22Rv1 (cell line): ENCODE results near the gene RNF126.
A peak's percentile ranks its signal among the peaks of the same experiment; 100 is the strongest.
"Not testable (repeated sequence)": the region's sequence is repeated elsewhere in the genome, so short reads cannot be mapped to it uniquely, and the experiment has no call there.

Experiments used
- H3K27ac ChIP-seq: fragments of 450-650 bp; 2 replicates; pipeline ENCODE4 v1.5.1; 2017
- CTCF ChIP-seq: fragments of 450-650 bp; IDR thresholded peaks from 2 replicates; pipeline ENCODE4 v1.5.1; 2017; ENCODE audit warnings: mild to moderate bottlenecking
- ZFX ChIP-seq: fragments of 450-650 bp; IDR thresholded peaks from 2 replicates; pipeline ENCODE4 v1.6.1; 2017; ENCODE audit warnings: antibody characterized with exemption, borderline replicate concordance

RNF126 gene

DNA sequence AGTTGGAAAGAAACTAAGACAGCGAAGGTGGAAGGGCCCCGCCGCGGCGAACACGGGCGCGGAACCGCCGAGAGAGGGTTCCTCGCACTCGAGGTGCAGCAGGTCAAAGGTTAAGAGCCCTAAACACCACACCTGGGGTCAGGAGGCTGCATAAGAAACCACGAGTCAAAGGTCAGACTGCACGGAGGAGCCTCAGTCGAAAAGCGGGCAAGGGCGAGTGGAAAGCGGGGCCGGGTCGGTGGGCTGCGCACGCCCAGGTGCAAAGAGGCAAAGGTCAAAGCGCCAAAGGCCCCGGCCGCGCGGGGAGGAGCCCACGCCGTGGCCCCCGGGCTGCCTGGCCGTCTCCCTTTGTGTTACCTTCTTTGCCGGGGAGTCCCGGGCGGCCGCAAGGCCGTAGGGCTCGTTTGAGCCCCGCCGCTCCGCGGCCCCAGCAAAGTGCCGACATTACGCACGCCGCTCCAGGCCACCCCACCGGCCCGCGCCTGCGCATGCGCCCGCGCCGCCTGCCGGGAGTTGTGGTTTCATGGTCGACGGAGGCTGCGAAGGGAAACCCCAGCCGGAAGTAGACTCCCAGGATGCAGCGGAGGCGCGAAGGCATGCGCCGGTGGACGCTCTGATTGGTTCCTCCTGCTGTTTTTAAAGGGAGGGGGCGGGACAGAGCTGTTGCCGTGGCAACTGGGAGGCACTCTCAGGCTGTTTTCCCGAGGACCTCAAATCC is 29.8 kb downstream of the RNF126 start, which contains the start of gene POLRMT:
Gene POLRMT (minus strand): TSS at position 470 of the 718 bp plus-strand sequence. CDS start 25 bp downstream, at position 445.
- no peak for TF ChIP-seq CTCF
- TF ChIP-seq ZFX, result no peak
- peak within 1 kb of the TSS; percentile 79 for H3K27ac ChIP-seq

DNA sequence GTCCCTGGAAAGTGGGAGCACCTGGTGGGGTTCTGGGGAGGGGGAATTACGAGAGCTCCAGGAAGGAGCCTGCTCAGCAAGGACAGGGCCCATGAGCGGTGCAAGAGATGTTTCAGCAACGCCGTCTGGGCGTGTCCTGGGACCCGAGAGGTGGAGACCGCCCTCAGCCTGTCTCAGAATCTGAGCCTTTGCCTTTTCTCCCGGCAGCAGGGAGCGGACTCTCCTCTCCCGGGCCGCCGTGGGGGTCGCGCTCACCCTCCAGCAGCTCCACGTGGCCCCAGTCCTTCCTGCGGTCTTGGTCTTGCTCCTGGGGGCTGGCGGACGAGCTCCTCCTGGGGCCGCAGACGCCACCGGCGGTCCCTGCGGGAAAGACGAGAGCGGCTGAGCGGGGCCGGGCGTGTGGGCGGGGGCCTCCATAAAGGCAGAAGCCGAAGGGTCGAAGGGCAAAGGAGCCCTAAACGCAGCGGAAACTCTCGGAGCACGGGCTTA is 30.4 kb downstream of the RNF126 start:
- H3K27ac ChIP-seq, result peak overlapping the region; percentile 79
- no peak for TF ChIP-seq ZFX
- TF ChIP-seq CTCF, result no peak

DNA sequence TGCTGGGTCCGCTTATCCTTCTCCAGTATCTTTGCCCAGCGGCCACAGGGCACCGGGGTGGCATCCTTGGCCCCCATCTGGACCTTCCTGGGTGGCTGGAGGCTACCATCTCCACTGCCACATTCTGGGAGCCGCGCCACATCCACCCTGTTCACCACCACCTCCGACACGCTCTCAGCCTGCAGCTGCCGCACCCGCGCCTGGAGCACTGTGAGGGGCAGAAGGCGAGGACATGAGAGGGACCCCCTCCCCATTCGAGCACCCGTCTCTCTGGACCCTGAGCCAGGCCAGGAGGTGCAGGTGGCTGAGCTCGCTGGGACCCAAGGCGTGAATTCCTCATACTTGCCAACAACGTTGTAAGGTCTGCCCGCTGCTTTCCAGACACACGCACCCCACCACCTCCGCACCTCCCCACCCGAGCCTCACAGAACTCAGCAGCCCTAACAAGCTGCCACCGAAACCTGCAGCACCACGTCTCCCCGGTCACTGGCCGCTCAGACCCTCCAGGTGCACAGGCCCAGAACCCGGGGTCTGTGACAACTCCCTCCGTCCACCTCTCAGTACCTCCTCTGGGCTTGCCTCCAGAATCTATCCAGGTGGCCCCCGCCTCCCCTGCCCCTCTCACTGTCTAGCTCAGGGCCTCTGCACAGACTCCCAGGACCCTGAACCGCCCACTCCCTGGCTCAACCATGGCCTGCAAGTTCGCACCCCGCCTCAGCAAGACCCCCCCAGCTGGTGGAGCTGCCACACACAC is 32.9 kb downstream of the RNF126 start:
- TF ChIP-seq CTCF (no peak), ZFX (no peak)
- no peak overlapping the region for H3K27ac ChIP-seq

GRCh38 chr19:629515-629914 is 33.5 kb downstream of the RNF126 start:
- not testable (repeated sequence) for H3K27ac ChIP-seq

GRCh38 chr19:628168-628567 is 34.8 kb downstream of the RNF126 start:
- no peak overlapping the region for H3K27ac ChIP-seq
- TF ChIP-seq CTCF (peak; percentile 42), ZFX (no peak)

GRCh38 chr19:626566-626965 is 36.4 kb downstream of the RNF126 start:
- H3K27ac ChIP-seq, result not testable (repeated sequence)

DNA sequence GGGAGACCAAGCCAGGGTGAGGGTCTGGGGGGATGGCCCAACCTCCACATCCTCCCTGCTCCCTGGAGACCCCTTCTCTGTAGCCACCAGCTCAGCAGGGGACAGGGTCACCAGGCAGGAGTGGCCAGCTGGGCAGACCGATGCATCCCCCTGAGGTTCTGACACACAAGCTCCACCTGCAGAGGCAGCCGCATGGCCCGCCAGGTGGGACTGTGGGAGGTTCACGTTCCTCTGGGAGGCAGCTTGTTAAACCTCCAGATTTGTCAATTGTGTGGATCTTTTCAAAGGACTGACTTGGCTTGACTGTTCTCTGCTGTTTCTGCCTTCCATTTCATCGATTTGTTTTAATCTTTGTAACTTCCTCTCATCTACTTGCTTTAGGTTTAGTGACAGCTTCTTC is 37.8 kb downstream of the RNF126 start:
- no peak overlapping the region for H3K27ac ChIP-seq
- TF ChIP-seq ZFX (no peak), CTCF (no peak)

DNA sequence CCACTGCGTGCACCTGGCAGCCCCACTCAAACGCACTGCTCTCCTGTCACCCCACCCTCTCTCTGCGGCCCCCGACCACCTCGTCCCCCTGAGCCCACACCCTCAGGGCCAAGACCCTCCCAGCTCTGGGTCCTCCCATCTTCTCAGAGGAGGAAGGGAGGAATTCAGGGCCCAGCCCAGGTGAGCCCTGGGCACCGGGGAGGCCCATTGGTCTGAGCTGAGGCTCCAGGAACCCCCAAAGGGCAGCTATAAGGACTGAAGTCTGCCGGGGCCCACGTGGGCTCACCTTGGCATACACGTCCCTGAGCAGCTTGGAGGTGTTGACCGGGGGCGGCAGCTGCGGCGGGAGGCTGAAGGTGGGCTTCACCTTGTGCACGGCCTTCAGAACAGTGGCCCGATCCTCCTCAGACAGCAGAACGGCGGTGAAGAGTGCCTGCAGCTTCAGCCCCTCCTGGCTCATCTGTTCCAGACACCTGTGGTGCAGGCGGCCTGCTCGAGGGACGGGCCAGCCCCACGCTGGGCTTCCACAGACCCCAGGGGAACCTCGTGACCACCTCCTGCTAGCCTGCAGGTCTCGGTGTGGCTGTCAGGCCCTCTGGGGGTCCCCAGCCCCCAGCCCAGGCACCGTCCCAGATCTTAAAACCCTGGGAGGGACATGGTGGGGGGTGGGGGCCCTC is 38.4 kb downstream of the RNF126 start:
- no peak overlapping the region for H3K27ac ChIP-seq
- no peak for TF ChIP-seq ZFX
- no peak for TF ChIP-seq CTCF
